ENCODE data around the gene STAB2.

Gene STAB2

DNA sequence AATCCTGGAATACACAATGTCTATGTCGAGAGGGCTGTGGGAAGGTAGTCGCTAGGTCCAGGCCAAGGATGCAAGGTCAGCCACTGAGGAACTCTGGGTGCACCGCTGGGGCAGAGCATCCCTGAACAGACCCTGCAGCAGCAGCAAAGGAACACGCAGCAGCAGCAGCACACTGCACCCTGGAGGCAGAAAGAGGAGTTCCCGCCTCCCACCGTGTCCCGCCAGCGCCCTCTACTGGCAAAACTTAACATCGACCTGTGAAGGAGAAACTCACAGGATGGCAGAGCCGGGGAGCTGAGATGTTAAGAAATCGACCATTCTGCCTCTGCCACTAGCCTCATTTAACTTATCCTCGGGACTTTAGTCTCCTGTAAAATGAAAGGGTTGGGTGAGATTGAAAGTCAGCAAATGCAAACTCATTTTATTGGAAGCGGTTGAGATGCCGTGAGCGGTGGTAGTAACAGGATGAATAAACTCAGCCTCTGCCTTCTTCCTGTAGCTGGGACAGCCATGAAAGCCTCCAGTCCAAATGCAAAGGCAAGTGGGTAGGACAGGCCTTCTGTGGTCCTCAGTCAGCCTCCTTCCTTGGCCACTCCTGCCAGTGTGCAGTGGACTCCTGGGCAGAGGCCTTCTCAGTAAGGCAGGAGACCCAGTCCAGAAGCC is 45.6 kb downstream of the STAB2 start:
- TF ChIP-seq MAX (IDR thresholded peaks at IDR 0.05) (0 out of 2 replicates have a peak, but pooled peaks have one; percentile 12), RAD21 (IDR thresholded peaks at IDR 0.05; ENCODE audit: low read depth) (peak; percentile 93), EGR1 (IDR thresholded peaks at IDR 0.05) (no peak), TEAD4 (IDR thresholded peaks at IDR 0.05) (no peak)

DNA sequence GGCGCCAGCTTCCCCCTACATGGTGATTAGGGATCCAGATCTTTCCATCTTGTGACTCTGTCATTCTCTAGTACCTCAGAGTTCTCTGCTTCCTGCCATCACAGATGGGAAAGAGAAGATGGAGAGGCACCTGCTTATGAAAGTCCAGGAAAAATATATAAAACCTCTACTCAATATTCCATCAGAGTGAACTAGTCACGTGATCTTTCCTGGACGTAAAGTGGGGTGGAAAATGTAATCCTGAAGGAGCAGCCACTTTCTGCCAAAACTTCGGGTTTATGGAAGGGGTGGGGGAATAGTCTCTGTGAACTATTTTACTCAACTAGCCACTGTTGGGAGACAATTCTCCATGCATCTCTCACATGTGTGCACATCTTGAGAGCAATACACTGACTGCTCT is 47.7 kb downstream of the STAB2 start:
- TF ChIP-seq YY1 (IDR thresholded peaks at IDR 0.05; ENCODE audit: low read depth): no peak
- TF ChIP-seq TAF1 (IDR thresholded peaks at IDR 0.05; ENCODE audit: low read depth): no peak
- no peak for TF ChIP-seq MAX (IDR thresholded peaks at IDR 0.05)
- TF ChIP-seq ZBTB7A (IDR thresholded peaks at IDR 0.05; ENCODE audit: low read depth): no peak
- TF ChIP-seq NFIC (IDR thresholded peaks at IDR 0.05): no peak
- TF ChIP-seq FOXM1 (IDR thresholded peaks at IDR 0.05; ENCODE audit: borderline replicate concordance, low read depth): no peak
- TF ChIP-seq RAD21 (IDR thresholded peaks at IDR 0.05; ENCODE audit: low read depth): no peak
- no peak for TF ChIP-seq CREB1 (IDR thresholded peaks at IDR 0.05; ENCODE audit: low read depth)
- no peak for TF ChIP-seq TCF12 (IDR thresholded peaks at IDR 0.05; ENCODE audit: low read depth)
- TF ChIP-seq, protein P1, sequence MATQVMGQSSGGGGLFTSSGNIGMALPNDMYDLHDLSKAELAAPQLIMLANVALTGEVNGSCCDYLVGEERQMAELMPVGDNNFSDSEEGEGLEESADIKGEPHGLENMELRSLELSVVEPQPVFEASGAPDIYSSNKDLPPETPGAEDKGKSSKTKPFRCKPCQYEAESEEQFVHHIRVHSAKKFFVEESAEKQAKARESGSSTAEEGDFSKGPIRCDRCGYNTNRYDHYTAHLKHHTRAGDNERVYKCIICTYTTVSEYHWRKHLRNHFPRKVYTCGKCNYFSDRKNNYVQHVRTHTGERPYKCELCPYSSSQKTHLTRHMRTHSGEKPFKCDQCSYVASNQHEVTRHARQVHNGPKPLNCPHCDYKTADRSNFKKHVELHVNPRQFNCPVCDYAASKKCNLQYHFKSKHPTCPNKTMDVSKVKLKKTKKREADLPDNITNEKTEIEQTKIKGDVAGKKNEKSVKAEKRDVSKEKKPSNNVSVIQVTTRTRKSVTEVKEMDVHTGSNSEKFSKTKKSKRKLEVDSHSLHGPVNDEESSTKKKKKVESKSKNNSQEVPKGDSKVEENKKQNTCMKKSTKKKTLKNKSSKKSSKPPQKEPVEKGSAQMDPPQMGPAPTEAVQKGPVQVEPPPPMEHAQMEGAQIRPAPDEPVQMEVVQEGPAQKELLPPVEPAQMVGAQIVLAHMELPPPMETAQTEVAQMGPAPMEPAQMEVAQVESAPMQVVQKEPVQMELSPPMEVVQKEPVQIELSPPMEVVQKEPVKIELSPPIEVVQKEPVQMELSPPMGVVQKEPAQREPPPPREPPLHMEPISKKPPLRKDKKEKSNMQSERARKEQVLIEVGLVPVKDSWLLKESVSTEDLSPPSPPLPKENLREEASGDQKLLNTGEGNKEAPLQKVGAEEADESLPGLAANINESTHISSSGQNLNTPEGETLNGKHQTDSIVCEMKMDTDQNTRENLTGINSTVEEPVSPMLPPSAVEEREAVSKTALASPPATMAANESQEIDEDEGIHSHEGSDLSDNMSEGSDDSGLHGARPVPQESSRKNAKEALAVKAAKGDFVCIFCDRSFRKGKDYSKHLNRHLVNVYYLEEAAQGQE (IDR thresholded peaks at IDR 0.05; ENCODE audit: low read depth): no peak
- TF ChIP-seq TEAD4 (IDR thresholded peaks at IDR 0.05): no peak
- no peak for TF ChIP-seq EP300 (IDR thresholded peaks at IDR 0.05; ENCODE audit: borderline replicate concordance)
- TF ChIP-seq EGR1 (IDR thresholded peaks at IDR 0.05): no peak
- TF ChIP-seq CEBPB (IDR thresholded peaks at IDR 0.05): no peak

DNA sequence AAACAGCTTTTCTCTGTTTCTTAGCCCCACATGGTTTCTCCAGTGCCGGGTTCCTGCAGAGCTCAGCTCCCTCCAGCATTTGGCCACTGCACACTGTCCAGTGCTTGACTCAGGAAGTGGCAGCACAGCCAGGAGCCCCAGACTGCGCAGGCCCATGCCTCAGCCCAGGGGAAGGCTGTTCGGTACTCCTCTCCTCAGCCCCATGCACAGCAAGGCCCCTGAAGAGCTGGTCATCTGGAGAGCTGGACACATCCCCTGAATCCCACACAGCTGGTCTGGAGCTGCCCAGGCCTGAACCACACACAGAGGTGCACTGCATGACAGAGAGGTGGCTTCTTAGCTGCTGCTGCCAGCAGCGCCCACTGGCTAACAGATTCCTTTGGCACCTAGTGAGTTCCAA is 48.3 kb downstream of the STAB2 start:
- TF ChIP-seq ZBTB7A (IDR thresholded peaks at IDR 0.05; ENCODE audit: low read depth) (no peak), MAX (IDR thresholded peaks at IDR 0.05) (no peak), CEBPB (IDR thresholded peaks at IDR 0.05) (no peak), TCF12 (IDR thresholded peaks at IDR 0.05; ENCODE audit: low read depth) (no peak), CREB1 (IDR thresholded peaks at IDR 0.05; ENCODE audit: low read depth) (no peak), YY1 (IDR thresholded peaks at IDR 0.05; ENCODE audit: low read depth) (no peak), EP300 (IDR thresholded peaks at IDR 0.05; ENCODE audit: borderline replicate concordance) (no peak), TAF1 (IDR thresholded peaks at IDR 0.05; ENCODE audit: low read depth) (no peak), TEAD4 (IDR thresholded peaks at IDR 0.05) (no peak), FOXM1 (IDR thresholded peaks at IDR 0.05; ENCODE audit: borderline replicate concordance, low read depth) (no peak), RAD21 (IDR thresholded peaks at IDR 0.05; ENCODE audit: low read depth) (no peak), NFIC (IDR thresholded peaks at IDR 0.05) (no peak), EGR1 (IDR thresholded peaks at IDR 0.05) (no peak), USF1 (IDR thresholded peaks at IDR 0.05) (no peak)
- TF ChIP-seq, protein P1 (IDR thresholded peaks at IDR 0.05; ENCODE audit: low read depth): no peak

GRCh38 chr12:103637021-103637420 is 49.9 kb downstream of the STAB2 start:
- TF ChIP-seq, protein P1 (IDR thresholded peaks at IDR 0.05; ENCODE audit: low read depth): no peak
- TF ChIP-seq MAX (IDR thresholded peaks at IDR 0.05): no peak

DNA sequence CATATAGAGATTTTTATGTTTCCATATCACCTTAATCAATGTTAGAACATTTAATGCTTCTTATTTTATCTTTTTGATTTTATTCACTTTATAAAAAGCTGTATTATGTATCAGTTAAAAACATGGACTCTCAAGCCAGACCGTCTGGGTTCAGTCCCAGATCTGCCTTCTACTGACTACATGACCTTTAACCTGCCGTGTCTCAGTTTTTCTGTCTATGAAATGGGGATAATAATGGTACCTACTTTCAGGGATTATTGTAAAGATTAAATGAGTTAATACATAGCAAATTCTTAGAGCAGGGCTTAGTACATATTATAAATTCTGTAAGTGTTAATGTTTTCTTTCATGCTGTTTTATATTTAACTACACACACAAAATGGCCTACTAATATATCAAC is 50.4 kb downstream of the STAB2 start:
- TF ChIP-seq FOXM1 (IDR thresholded peaks at IDR 0.05; ENCODE audit: borderline replicate concordance, low read depth) (no peak), EP300 (IDR thresholded peaks at IDR 0.05; ENCODE audit: borderline replicate concordance) (no peak), TAF1 (IDR thresholded peaks at IDR 0.05; ENCODE audit: low read depth) (no peak), CEBPB (IDR thresholded peaks at IDR 0.05) (no peak), TCF12 (IDR thresholded peaks at IDR 0.05; ENCODE audit: low read depth) (no peak)
- TF ChIP-seq, protein P1 (IDR thresholded peaks at IDR 0.05; ENCODE audit: low read depth): no peak

Measured in Ishikawa (cell line).